ENCODE data around the gene PTGDS. TPM values are rescaled to one million over a fixed set of nuclear protein-coding genes. Genes with fewer than 3 reads are reported as not detected.

The PTGDS gene
- total and polyA plus RNA-seq, 9 of the 15 experiments (the other 6 are each of a cell fraction or from before 2014, with no cell fraction given) = 0.46 to 7.1 (median 2.0) TPM

- no peak overlapping the region for H2AFZ ChIP-seq (ENCODE audit: low read depth, low read length)
- peaks cover 22 to 82% of the 10 kb centered on the region in 2 experiments for H3K4me1 ChIP-seq (replicated peaks in 1 of 2; ENCODE audit: control insufficient read depth in 2 of 2, insufficient read depth in 2 of 2, low read length in 2 of 2)
- no peak overlapping the region for H3K27ac ChIP-seq (ENCODE audit: extremely low read depth, low read depth, low read length)
- ATAC-seq = peak; percentile 45
- H3K36me3 ChIP-seq (ENCODE audit: control insufficient read depth, insufficient read depth, low read length) = peaks cover 4% of the 10 kb centered on the region; the same call in 1 of the 3 replicates
- POLR2A ChIA-PET = interaction anchor here (0.6 to 1.9 kb wide), 7 partner anchors 11 to 87 kb away, joined by 3 to 8 read pairs (median 4); no protein-coding TSS in a partner anchor
- no peak overlapping the region for H3K4me3 ChIP-seq
- CTCF ChIA-PET (ENCODE audit: low intra/inter-chr PET ratio) = interaction anchor here (0.8 to 3.4 kb wide), 3 partner anchors 81 to 106 kb away, joined by 3 to 47 read pairs (median 17); partner anchors contain the start of genes ABCA2 and AJM1
- peak overlapping the region in 1 of 2 experiments; percentile 86; a peak in 2 of 4 replicates for H3K9ac ChIP-seq (ENCODE audit: insufficient read depth in 1 of 2, low read depth in 2 of 2, low read length in 2 of 2)
- DNase-seq (ENCODE audit: extremely low read depth in 1 of 4, low spot score in 3 of 4) = peak in 3 of 4 experiments; percentile 38 to 81 (median 68)
- no peak overlapping the region; the same call in 1 of the 2 replicates for H3K4me2 ChIP-seq (ENCODE audit: insufficient read depth, low read length)
- peak; percentile 90 for FAIRE-seq
- no peaks in the 10 kb centered on the region for H4K20me1 ChIP-seq (replicated peaks; ENCODE audit: control insufficient read depth, insufficient read depth, low read length)
- no TSS peak for BruUV-seq (replicated peaks)
- intact Hi-C loops (cut with micrococcal nuclease) = loop anchor here (1.0 to 5.0 kb wide), 3 partner anchors 44 to 161 kb away; partner anchors contain the start of gene PAXX
- peaks cover 15% of the 10 kb centered on the region for H3K79me2 ChIP-seq (ENCODE audit: control insufficient read depth, insufficient read depth, low read length)
- H3K9me1 ChIP-seq (ENCODE audit: control insufficient read depth, insufficient read depth, low read length) = peaks cover 2% of the 10 kb centered on the region
- H3K9me3 ChIP-seq (replicated peaks; ENCODE audit: control insufficient read depth, insufficient read depth, low read depth, low read length) = no peaks in the 10 kb centered on the region
- no peaks in the 10 kb centered on the region for H3K27me3 ChIP-seq (ENCODE audit: control insufficient read depth in 2 of 2, insufficient read depth in 2 of 2, low read length in 2 of 2)
- WGBS (ENCODE audit: insufficient coverage, low coverage, missing lambda C conversion rate) = 21% methylated on average over 14 of the region's 15 CpGs
- in situ Hi-C loops (cut with MboI) = loop anchor here (5.0 kb wide), 1 partner anchor 89 kb away; no protein-coding TSS in a partner anchor
- TF ChIP-seq NFE2L1 (tag; IDR thresholded peaks at IDR 0.05; ENCODE audit: borderline replicate concordance, low read depth) (no peak), STAG1 (CRISPR knock-in tag; IDR thresholded peaks at IDR 0.05; ENCODE audit: borderline replicate concordance) (peak; percentile 75; the same call in 1 of the 2 replicates), TFAP4 (CRISPR knock-in tag; IDR thresholded peaks at IDR 0.05; ENCODE audit: borderline replicate concordance) (peak; percentile 33; the same call in 1 of the 2 replicates), OTX1 (CRISPR knock-in tag; IDR thresholded peaks at IDR 0.05) (no peak), RERE (CRISPR knock-in tag; IDR thresholded peaks at IDR 0.05; ENCODE audit: borderline replicate concordance) (no peak), ARID2 (IDR thresholded peaks at IDR 0.05) (peak; percentile 52; the same call in 1 of the 2 replicates), CSDE1 (IDR thresholded peaks at IDR 0.05) (no peak), USF1 (CRISPR knock-in tag; IDR thresholded peaks at IDR 0.05) (peak; percentile 40; the same call in 1 of the 2 replicates)
Measured at GRCh38 chr9:136947955-136948510, 29.3 kb upstream of the PTGDS start.
